Loucy (cell line): Measurements from ENCODE around the gene BLVRA.

Experiments used
- H2AFZ ChIP-seq: fragments of 200-600 bp; sonication (generic); 2 replicates; pipeline ENCODE4 v1.6.0; 2016; ENCODE audit warnings: antibody characterized with exemption, mild to moderate bottlenecking, low read length, moderate library complexity
- H3F3A ChIP-seq: fragments of 200-600 bp; 2 replicates; pipeline ENCODE4 v1.6.0; 2016; ENCODE audit warnings: antibody characterized with exemption, low read depth, mild to moderate bottlenecking
- H3K27me3 ChIP-seq: fragments of 200-600 bp; sonication (generic); 2 replicates; pipeline ENCODE4 v1.6.1; 2014; ENCODE audit warnings: low read length, mild to moderate bottlenecking; ENCODE audit not compliant: insufficient read depth, poor library complexity, severe bottlenecking
- H3K36me3 ChIP-seq: fragments of 200-600 bp; sonication (generic); 2 replicates; pipeline ENCODE4 v1.6.1; 2016; ENCODE audit warnings: low read length; ENCODE audit not compliant: insufficient read depth
- H3K4me1 ChIP-seq: fragments of 200-600 bp; sonication (generic); 2 replicates; pipeline ENCODE4 v1.5.1; 2014; ENCODE audit warnings: low read length, mild to moderate bottlenecking; ENCODE audit not compliant: insufficient read depth, poor library complexity, severe bottlenecking
- H3K4me2 ChIP-seq: fragments of 200-600 bp; sonication (generic); 2 replicates; pipeline ENCODE4 v1.6.0; 2014; ENCODE audit warnings: antibody characterized with exemption, low read length, low read depth, mild to moderate bottlenecking; ENCODE audit not compliant: poor library complexity, severe bottlenecking
- H3K4me3 ChIP-seq: fragments of 200-600 bp; sonication (generic); 2 replicates; pipeline ENCODE4 v1.5.1; 2014; ENCODE audit warnings: low read length, mild to moderate bottlenecking, mixed read lengths; ENCODE audit not compliant: poor library complexity, severe bottlenecking
- H3K79me2 ChIP-seq: fragments of 200-600 bp; sonication (generic); 2 replicates; pipeline ENCODE4 v1.6.1; 2014; ENCODE audit warnings: low read length; ENCODE audit not compliant: insufficient read depth
- H3K9ac ChIP-seq: fragments of 200-600 bp; sonication (generic); 2 replicates; pipeline ENCODE4 v1.6.0; 2014; ENCODE audit warnings: mild to moderate bottlenecking, low read depth, low read length, moderate library complexity; ENCODE audit not compliant: poor library complexity, severe bottlenecking
- H3K9me2 ChIP-seq: fragments of 200-600 bp; sonication (generic); replicated peaks from 2 replicates; pipeline ENCODE4 v1.6.1; 2016; ENCODE audit warnings: low read depth, low read length, mixed read lengths
- H3K9me3 ChIP-seq: fragments of 200-600 bp; sonication (generic); 2 replicates; pipeline ENCODE4 v1.6.1; 2014; ENCODE audit warnings: mild to moderate bottlenecking, antibody characterized with exemption, low read length, low read depth; ENCODE audit not compliant: insufficient read depth
- H4K20me1 ChIP-seq: fragments of 200-600 bp; sonication (generic); 2 replicates; pipeline ENCODE4 v1.6.0; 2014; ENCODE audit warnings: antibody characterized with exemption, low read length, mild to moderate bottlenecking; ENCODE audit not compliant: insufficient read depth, poor library complexity, severe bottlenecking
- CTCF ChIP-seq: fragments of 200-600 bp; sonication (generic); conservative IDR thresholded peaks from 2 replicates; pipeline ENCODE4 v1.5.1; 2014; ENCODE audit warnings: mild to moderate bottlenecking, antibody characterized with exemption, low read length
- EZH2phosphoT487 ChIP-seq: fragments of 200-600 bp; IDR thresholded peaks from 2 replicates; pipeline ENCODE4 v1.6.1; 2018; ENCODE audit warnings: antibody characterized with exemption, mild to moderate bottlenecking, moderate library complexity, borderline replicate concordance

The BLVRA gene

DNA sequence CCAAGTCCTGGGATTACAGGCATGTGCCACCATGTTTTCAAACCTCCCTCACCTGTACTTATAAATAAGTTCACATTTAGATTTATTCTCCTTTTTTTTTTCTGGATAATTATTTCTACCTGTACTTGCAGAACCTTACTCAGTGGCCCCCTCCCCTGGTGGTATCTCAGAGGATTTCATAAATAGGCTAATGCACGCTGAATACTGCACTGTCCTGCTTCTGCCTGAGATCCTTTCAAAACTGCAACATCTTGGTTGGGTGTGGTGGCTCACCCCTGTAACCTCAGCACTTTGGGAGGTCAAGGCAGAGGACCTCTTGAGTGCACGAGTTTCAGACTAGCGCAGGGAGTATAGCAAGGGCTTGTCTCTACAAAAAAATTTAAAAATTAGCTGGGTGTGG is 4.6 kb upstream of the BLVRA start:
- H3K36me3 ChIP-seq: no peaks in the 10 kb centered on the region

DNA sequence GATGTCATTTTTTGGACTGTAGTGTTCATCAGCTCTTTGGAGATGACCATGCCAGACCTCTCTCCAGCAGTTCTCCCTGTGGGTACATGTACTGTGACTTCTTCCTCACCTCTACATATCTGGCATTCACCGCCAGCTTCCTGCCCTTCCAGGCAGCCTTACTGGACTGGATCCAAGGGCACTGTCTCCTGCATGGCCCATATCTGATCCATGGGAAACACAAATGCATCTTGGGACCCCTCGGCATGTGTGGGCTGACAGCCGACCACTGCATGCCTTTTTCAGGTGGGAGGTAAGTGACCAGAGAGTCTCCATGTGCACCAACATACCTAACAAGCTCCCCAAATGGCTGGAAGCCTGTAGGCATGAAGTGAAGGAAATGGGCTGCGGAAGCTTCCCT is 3.9 kb upstream of the BLVRA start:
- H3K9ac ChIP-seq: no peak overlapping the region
- no peaks in the 10 kb centered on the region for H3K9me3 ChIP-seq
- no peaks in the 10 kb centered on the region for H3K9me2 ChIP-seq
- H2AFZ ChIP-seq: no peak overlapping the region
- H3K79me2 ChIP-seq: no peaks in the 10 kb centered on the region
- no peaks in the 10 kb centered on the region for H3F3A ChIP-seq
- H3K4me3 ChIP-seq: no peak overlapping the region
- peaks cover 8% of the 10 kb centered on the region for H3K27me3 ChIP-seq
- H3K4me1 ChIP-seq: peaks cover 11% of the 10 kb centered on the region
- H3K4me2 ChIP-seq: no peak overlapping the region
- TF ChIP-seq CTCF: no peak
- TF ChIP-seq EZH2phosphoT487: no peak
- H4K20me1 ChIP-seq: no peaks in the 10 kb centered on the region
- H3K36me3 ChIP-seq: no peaks in the 10 kb centered on the region

More for the DNA sequence above, 4.6 kb upstream of the BLVRA start:
- H4K20me1 ChIP-seq: no peaks in the 10 kb centered on the region
- TF ChIP-seq EZH2phosphoT487: no peak
- TF ChIP-seq CTCF: peak; percentile 39
- H3K4me2 ChIP-seq: no peak overlapping the region
- no peaks in the 10 kb centered on the region for H3K9me3 ChIP-seq
- H3K4me1 ChIP-seq: peaks cover 7% of the 10 kb centered on the region
- no peaks in the 10 kb centered on the region for H3K79me2 ChIP-seq
- no peak overlapping the region for H3K4me3 ChIP-seq
- no peak overlapping the region for H3K9ac ChIP-seq
- no peaks in the 10 kb centered on the region for H3F3A ChIP-seq
- peaks cover 8% of the 10 kb centered on the region for H3K27me3 ChIP-seq
- H3K9me2 ChIP-seq: no peaks in the 10 kb centered on the region
- no peak overlapping the region for H2AFZ ChIP-seq

GRCh38 chr7:43756368-43757072 is 2.0 kb upstream of the BLVRA start:
- Histone ChIP-seq H3K9me3 (no peaks in the 10 kb centered on the region), H3K27me3 (peaks cover 8% of the 10 kb centered on the region), H3K79me2 (no peaks in the 10 kb centered on the region), H3F3A (no peaks in the 10 kb centered on the region), H3K9ac (no peak overlapping the region), H3K36me3 (no peaks in the 10 kb centered on the region), H3K4me2 (no peak overlapping the region), H2AFZ (no peak overlapping the region), H4K20me1 (no peaks in the 10 kb centered on the region), H3K9me2 (no peaks in the 10 kb centered on the region), H3K4me3 (no peak overlapping the region), H3K4me1 (peaks cover 11% of the 10 kb centered on the region)
- TF ChIP-seq CTCF (no peak), EZH2phosphoT487 (no peak)
